AG09319 (cell line): ENCODE data around the gene PDE2A.

ENCODE experiments used
- DNase-seq: peaks from one replicate; pipeline ENCODE4 v3.0.0-alpha.2; 2010; ENCODE audit warnings: low read depth; ENCODE audit errors: extremely low read depth
- CTCF ChIP-seq: IDR thresholded peaks from 2 replicates; pipeline ENCODE4 v1.5.1; 2011; ENCODE audit warnings: low read depth, mild to moderate bottlenecking, inconsistent platforms, low read length, moderate library complexity

PDE2A gene

DNA sequence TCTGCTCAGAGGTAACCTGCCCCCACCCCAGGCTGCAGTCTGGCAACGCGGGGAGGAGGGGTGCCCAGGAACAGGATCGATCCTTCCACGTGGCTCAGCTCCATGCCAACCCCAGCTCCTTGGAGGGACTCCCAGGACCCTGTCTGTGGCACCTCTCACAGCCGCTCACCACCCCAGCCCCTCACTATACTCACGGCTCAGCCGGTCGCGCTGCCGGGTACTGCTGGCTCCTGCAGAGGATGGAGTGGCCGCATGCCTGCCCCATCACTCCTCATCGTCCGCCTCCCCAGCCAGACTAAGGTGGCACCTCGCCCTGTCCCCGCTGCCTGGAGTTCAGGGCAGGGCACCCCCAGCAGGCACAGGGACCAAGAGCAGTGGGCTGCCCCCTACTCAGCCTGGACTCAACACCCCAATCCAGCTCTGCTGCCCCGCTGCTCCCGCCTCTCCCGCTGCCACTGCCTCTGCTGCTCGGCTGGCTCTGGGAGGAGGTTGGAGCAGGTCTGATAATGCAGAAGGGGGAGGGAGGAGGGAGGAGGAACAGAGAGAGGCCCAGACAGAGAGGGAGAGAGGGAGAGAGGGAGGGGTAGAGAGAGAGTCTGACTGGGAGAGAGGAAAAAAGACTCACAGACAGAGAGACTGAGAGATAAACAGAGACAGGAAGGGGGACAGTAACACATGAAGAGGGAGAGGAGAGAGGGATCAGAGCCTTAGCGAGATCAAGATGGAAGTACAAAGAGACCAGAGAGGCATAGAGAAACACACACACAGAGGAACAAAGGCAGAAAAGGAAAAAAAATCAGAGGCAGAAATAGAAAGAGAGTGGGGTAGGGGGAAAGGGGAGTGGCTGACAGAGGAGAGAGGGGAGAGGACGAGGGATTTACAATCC, at the start of gene PDE2A:
TSS of gene PDE2A (minus strand) at position 480 of the 886 bp plus-strand sequence. CDS start at position 265, 215 bp downstream.
- DNase-seq: no peak
- TF ChIP-seq CTCF: no peak

DNA sequence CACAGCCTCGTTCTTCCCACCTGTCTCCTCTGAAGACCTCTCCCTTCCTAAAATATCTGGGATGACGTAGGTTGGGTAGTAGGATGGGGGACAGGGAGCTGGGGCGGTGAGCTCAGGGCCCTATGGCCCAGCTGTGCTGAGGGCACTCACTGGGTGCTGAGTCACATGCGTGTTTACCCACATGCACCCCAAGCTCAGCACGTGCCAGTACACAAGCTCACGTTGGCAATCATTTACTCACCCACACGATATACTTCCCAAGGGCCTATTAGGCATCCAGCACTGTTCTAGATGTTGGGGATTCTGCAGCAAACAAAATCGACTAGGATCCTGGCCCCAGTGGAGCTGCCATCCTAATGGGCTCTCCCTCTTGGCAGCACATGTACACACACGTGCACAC, 49.3 kb upstream of the PDE2A start:
- TF ChIP-seq CTCF: no peak
- no peak for DNase-seq

GRCh38 chr11:72722050-72722748, 48.0 kb upstream of the PDE2A start:
- DNase-seq: peak; percentile 65
- TF ChIP-seq CTCF: no peak

GRCh38 chr11:72721689-72722049, 47.4 kb upstream of the PDE2A start:
- no peak for DNase-seq
- TF ChIP-seq CTCF: no peak

GRCh38 chr11:72721276-72721675, 47.1 kb upstream of the PDE2A start:
- no peak for DNase-seq
- no peak for TF ChIP-seq CTCF

- DNase-seq: no peak
- TF ChIP-seq CTCF: no peak
These were observed 46.6 kb upstream of the PDE2A start for GRCh38 chr11:72720784-72721183.

GRCh38 chr11:72720047-72720446, 45.8 kb upstream of the PDE2A start:
- no peak for TF ChIP-seq CTCF
- DNase-seq: no peak
